ENCODE data around the gene MYL7. TPM values are rescaled to one million over a fixed set of nuclear protein-coding genes. Genes with fewer than 3 reads are reported as not detected.

The MYL7 gene
- total RNA-seq, 1 donor from 2014 or later = 21.4 TPM

GRCh38 chr7:44101966-44102845 is 38.9 kb downstream of the MYL7 start:
- Histone ChIP-seq H3K36me3 (ENCODE audit: control insufficient read depth in 3 of 3, insufficient read depth in 3 of 3, low read length in 3 of 3) (no peaks in the 10 kb centered on the region), H3K4me3 (ENCODE audit: low read length in 3 of 3) (no peak overlapping the region), H3K27ac (ENCODE audit: low read depth, low read length) (peak overlapping the region; percentile 75), H3K9me3 (ENCODE audit: control insufficient read depth in 3 of 3, low read length in 3 of 3) (no peaks in the 10 kb centered on the region), H3K27me3 (ENCODE audit: control insufficient read depth in 3 of 3, insufficient read depth in 3 of 3, low read length in 3 of 3) (peaks cover 10 to 16% (median 14%) of the 10 kb centered on the region in 3 donors), H3K4me1 (ENCODE audit: control insufficient read depth in 3 of 3, insufficient read depth in 3 of 3, low read length in 3 of 3) (peaks cover 17 to 37% (median 33%) of the 10 kb centered on the region in 3 donors), H3K9ac (ENCODE audit: low read depth in 1 of 3, low read length in 3 of 3) (peak overlapping the region in 1 of 3 donors; percentile 16)

GRCh38 chr7:44101303-44101965 is 39.7 kb downstream of the MYL7 start:
- Histone ChIP-seq H3K27ac (ENCODE audit: low read depth, low read length) (peak overlapping the region; percentile 75), H3K9ac (ENCODE audit: low read depth in 1 of 3, low read length in 3 of 3) (no peak overlapping the region), H3K27me3 (ENCODE audit: control insufficient read depth in 3 of 3, insufficient read depth in 3 of 3, low read length in 3 of 3) (peaks cover 10 to 16% (median 14%) of the 10 kb centered on the region in 3 donors), H3K4me1 (ENCODE audit: control insufficient read depth in 3 of 3, insufficient read depth in 3 of 3, low read length in 3 of 3) (peaks cover 17 to 37% (median 33%) of the 10 kb centered on the region in 3 donors), H3K9me3 (ENCODE audit: control insufficient read depth in 3 of 3, low read length in 3 of 3) (no peaks in the 10 kb centered on the region), H3K36me3 (ENCODE audit: control insufficient read depth in 3 of 3, insufficient read depth in 3 of 3, low read length in 3 of 3) (no peaks in the 10 kb centered on the region), H3K4me3 (ENCODE audit: low read length in 3 of 3) (no peak overlapping the region)

GRCh38 chr7:44100458-44101302 is 40.5 kb downstream of the MYL7 start:
- peaks cover 8 to 14% (median 10%) of the 10 kb centered on the region in 3 donors for H3K27me3 ChIP-seq (ENCODE audit: control insufficient read depth in 3 of 3, insufficient read depth in 3 of 3, low read length in 3 of 3)
- no peaks in the 10 kb centered on the region for H3K9me3 ChIP-seq (ENCODE audit: control insufficient read depth in 3 of 3, low read length in 3 of 3)
- H3K9ac ChIP-seq (ENCODE audit: low read depth in 1 of 3, low read length in 3 of 3) = peak overlapping the region in 1 of 3 donors; percentile 30
- H3K36me3 ChIP-seq (ENCODE audit: control insufficient read depth in 3 of 3, insufficient read depth in 3 of 3, low read length in 3 of 3) = no peaks in the 10 kb centered on the region
- H3K4me1 ChIP-seq (ENCODE audit: control insufficient read depth in 3 of 3, insufficient read depth in 3 of 3, low read length in 3 of 3) = peaks cover 16 to 33% (median 26%) of the 10 kb centered on the region in 3 donors
- peak overlapping the region; percentile 75 for H3K27ac ChIP-seq (ENCODE audit: low read depth, low read length)
- H3K4me3 ChIP-seq (ENCODE audit: low read length in 3 of 3) = no peak overlapping the region

GRCh38 chr7:44099669-44100068 is 41.5 kb downstream of the MYL7 start:
- Histone ChIP-seq H3K27ac (ENCODE audit: low read depth, low read length) (no peak overlapping the region), H3K27me3 (ENCODE audit: control insufficient read depth in 3 of 3, insufficient read depth in 3 of 3, low read length in 3 of 3) (peaks cover 0 to 6% (median 5%) of the 10 kb centered on the region in 3 donors), H3K9ac (ENCODE audit: low read depth in 1 of 3, low read length in 3 of 3) (no peak overlapping the region), H3K36me3 (ENCODE audit: control insufficient read depth in 3 of 3, insufficient read depth in 3 of 3, low read length in 3 of 3) (no peaks in the 10 kb centered on the region), H3K4me1 (ENCODE audit: control insufficient read depth in 3 of 3, insufficient read depth in 3 of 3, low read length in 3 of 3) (peaks cover 18 to 25% (median 19%) of the 10 kb centered on the region in 3 donors), H3K9me3 (ENCODE audit: control insufficient read depth in 3 of 3, low read length in 3 of 3) (no peaks in the 10 kb centered on the region), H3K4me3 (ENCODE audit: low read length in 3 of 3) (no peak overlapping the region)

GRCh38 chr7:44098092-44099068 is 42.8 kb downstream of the MYL7 start:
- Histone ChIP-seq H3K4me3 (ENCODE audit: low read length in 3 of 3) (no peak overlapping the region), H3K9me3 (ENCODE audit: control insufficient read depth in 3 of 3, low read length in 3 of 3) (no peaks in the 10 kb centered on the region), H3K9ac (ENCODE audit: low read depth in 1 of 3, low read length in 3 of 3) (no peak overlapping the region), H3K4me1 (ENCODE audit: control insufficient read depth in 3 of 3, insufficient read depth in 3 of 3, low read length in 3 of 3) (peaks cover 16 to 23% (median 19%) of the 10 kb centered on the region in 3 donors), H3K27me3 (ENCODE audit: control insufficient read depth in 3 of 3, insufficient read depth in 3 of 3, low read length in 3 of 3) (peaks cover 0 to 3% (median 0%) of the 10 kb centered on the region in 3 donors), H3K36me3 (ENCODE audit: control insufficient read depth in 3 of 3, insufficient read depth in 3 of 3, low read length in 3 of 3) (no peaks in the 10 kb centered on the region), H3K27ac (ENCODE audit: low read depth, low read length) (no peak overlapping the region)

- Histone ChIP-seq H3K36me3 (ENCODE audit: control insufficient read depth in 3 of 3, insufficient read depth in 3 of 3, low read length in 3 of 3) (no peaks in the 10 kb centered on the region), H3K4me1 (ENCODE audit: control insufficient read depth in 3 of 3, insufficient read depth in 3 of 3, low read length in 3 of 3) (peaks cover 8 to 18% (median 15%) of the 10 kb centered on the region in 3 donors)
These were observed 43.8 kb downstream of the MYL7 start for GRCh38 chr7:44097064-44097932.

DNA sequence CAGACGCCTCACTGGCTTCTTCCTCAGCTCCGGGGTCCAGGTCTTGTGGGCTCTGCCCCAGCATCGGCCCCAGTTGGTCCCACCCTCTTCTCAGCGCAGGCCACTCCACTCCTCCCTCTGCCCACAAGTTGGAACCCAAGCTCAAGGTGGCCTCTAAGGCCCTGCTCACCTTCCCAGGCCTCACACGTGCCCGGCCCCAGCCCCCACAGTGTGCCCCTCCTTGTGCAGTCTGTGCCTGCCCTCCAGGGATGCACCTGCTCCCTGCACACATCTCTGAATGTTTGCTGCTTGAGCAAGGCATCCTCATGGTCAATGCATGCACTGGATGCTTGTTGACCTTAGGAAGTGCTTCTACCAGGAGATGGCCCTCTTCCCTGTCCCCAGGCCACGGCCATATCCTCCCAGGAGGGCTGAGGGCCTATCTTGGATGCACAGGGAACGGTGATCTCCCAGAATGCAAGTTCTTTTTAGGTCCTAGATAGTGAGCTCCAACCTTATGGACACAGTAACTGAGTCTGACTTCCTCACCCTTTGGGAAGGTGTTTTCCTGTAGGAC is 44.7 kb downstream of the MYL7 start:
- H3K27ac ChIP-seq (ENCODE audit: low read depth, low read length) = no peak overlapping the region
- H3K27me3 ChIP-seq (ENCODE audit: control insufficient read depth in 3 of 3, insufficient read depth in 3 of 3, low read length in 3 of 3) = no peaks in the 10 kb centered on the region
- no peaks in the 10 kb centered on the region for H3K36me3 ChIP-seq (ENCODE audit: control insufficient read depth in 3 of 3, insufficient read depth in 3 of 3, low read length in 3 of 3)
- H3K9me3 ChIP-seq (ENCODE audit: control insufficient read depth in 3 of 3, low read length in 3 of 3) = no peaks in the 10 kb centered on the region
- peaks cover 8 to 18% (median 14%) of the 10 kb centered on the region in 3 donors for H3K4me1 ChIP-seq (ENCODE audit: control insufficient read depth in 3 of 3, insufficient read depth in 3 of 3, low read length in 3 of 3)
- H3K9ac ChIP-seq (ENCODE audit: low read depth in 1 of 3, low read length in 3 of 3) = no peak overlapping the region
- H3K4me3 ChIP-seq (ENCODE audit: low read length in 3 of 3) = no peak overlapping the region

More at GRCh38 chr7:44097064-44097932, 43.8 kb downstream of the MYL7 start:
- no peak overlapping the region for H3K9ac ChIP-seq (ENCODE audit: low read depth in 1 of 3, low read length in 3 of 3)
- no peaks in the 10 kb centered on the region for H3K9me3 ChIP-seq (ENCODE audit: control insufficient read depth in 3 of 3, low read length in 3 of 3)
- H3K27me3 ChIP-seq (ENCODE audit: control insufficient read depth in 3 of 3, insufficient read depth in 3 of 3, low read length in 3 of 3) = no peaks in the 10 kb centered on the region
- H3K27ac ChIP-seq (ENCODE audit: low read depth, low read length) = no peak overlapping the region
- no peak overlapping the region for H3K4me3 ChIP-seq (ENCODE audit: low read length in 3 of 3)

DNA sequence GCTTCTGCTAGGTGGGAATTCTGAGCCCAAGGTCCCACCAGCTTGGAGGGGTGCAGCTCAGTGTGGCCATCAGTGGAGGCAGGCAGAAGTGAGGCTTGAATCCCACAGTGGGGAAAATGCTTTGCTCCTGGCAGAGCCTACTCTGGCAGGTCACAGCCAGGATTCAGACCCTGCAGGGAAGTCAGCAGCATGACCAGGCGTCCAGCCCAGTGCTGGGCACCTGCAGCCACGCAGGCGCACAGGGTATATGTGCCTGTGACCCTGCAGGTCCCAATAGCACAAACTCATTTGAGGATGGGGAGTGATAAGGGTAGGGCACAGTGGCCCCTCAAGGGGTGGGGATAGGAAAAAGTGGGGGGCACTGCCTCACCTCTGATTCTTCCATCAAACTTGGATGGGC is 45.4 kb downstream of the MYL7 start:
- Histone ChIP-seq H3K27me3 (ENCODE audit: control insufficient read depth in 3 of 3, insufficient read depth in 3 of 3, low read length in 3 of 3) (no peaks in the 10 kb centered on the region), H3K9me3 (ENCODE audit: control insufficient read depth in 3 of 3, low read length in 3 of 3) (no peaks in the 10 kb centered on the region), H3K36me3 (ENCODE audit: control insufficient read depth in 3 of 3, insufficient read depth in 3 of 3, low read length in 3 of 3) (no peaks in the 10 kb centered on the region), H3K9ac (ENCODE audit: low read depth in 1 of 3, low read length in 3 of 3) (no peak overlapping the region), H3K27ac (ENCODE audit: low read depth, low read length) (no peak overlapping the region), H3K4me3 (ENCODE audit: low read length in 3 of 3) (no peak overlapping the region), H3K4me1 (ENCODE audit: control insufficient read depth in 3 of 3, insufficient read depth in 3 of 3, low read length in 3 of 3) (peaks cover 2 to 13% (median 8%) of the 10 kb centered on the region in 3 donors)

All from skeletal muscle tissue (tissue), 4 donors.